22Rv1 (cell line): Measurements from ENCODE around the gene PLEKHJ1.

Experiments used
- CTCF ChIP-seq: fragments of 450-650 bp; IDR thresholded peaks from 2 replicates; pipeline ENCODE4 v1.5.1; 2017; ENCODE audit warnings: mild to moderate bottlenecking
- ZFX ChIP-seq: fragments of 450-650 bp; IDR thresholded peaks from 2 replicates; pipeline ENCODE4 v1.6.1; 2017; ENCODE audit warnings: antibody characterized with exemption, borderline replicate concordance

- no peak for TF ChIP-seq CTCF
- TF ChIP-seq ZFX, result no peak
Observed at GRCh38 chr19:2278459-2279158, 42.5 kb upstream of the PLEKHJ1 start.
